ENCODE measurements around the gene TNFAIP8L2.
"Not testable (repeated sequence)": the region's sequence is repeated elsewhere in the genome, so short reads cannot be mapped to it uniquely, and the experiment has no call there.

DNA sequence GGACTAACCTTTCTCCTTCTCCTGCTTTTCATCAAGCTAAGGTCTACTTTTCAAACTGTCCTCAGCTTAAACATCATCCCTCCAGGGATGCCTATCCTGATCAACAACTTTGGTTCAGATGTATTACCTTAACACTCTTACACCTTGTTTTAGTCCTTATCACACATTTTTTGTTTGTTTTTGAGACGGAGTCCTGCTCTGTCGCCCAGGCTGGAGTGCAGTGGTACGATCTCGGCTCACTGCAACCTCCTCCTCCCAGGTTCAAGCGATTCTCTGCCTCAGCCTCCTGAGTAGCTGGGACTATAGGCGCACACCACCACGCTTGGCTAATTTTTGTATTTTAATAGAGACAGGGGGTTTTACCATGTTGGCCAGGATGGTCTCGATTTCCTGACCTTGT is 32.2 kb downstream of the TNFAIP8L2 start:
- TF ChIP-seq, protein P1, sequence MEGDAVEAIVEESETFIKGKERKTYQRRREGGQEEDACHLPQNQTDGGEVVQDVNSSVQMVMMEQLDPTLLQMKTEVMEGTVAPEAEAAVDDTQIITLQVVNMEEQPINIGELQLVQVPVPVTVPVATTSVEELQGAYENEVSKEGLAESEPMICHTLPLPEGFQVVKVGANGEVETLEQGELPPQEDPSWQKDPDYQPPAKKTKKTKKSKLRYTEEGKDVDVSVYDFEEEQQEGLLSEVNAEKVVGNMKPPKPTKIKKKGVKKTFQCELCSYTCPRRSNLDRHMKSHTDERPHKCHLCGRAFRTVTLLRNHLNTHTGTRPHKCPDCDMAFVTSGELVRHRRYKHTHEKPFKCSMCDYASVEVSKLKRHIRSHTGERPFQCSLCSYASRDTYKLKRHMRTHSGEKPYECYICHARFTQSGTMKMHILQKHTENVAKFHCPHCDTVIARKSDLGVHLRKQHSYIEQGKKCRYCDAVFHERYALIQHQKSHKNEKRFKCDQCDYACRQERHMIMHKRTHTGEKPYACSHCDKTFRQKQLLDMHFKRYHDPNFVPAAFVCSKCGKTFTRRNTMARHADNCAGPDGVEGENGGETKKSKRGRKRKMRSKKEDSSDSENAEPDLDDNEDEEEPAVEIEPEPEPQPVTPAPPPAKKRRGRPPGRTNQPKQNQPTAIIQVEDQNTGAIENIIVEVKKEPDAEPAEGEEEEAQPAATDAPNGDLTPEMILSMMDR (IDR thresholded peaks at IDR 0.05 in 4 of 5, conservative IDR thresholded peaks at IDR 0.05 in 1 of 5), result not testable (repeated sequence)
- TF ChIP-seq POLR2A (IDR thresholded peaks at IDR 0.05), result not testable (repeated sequence)

Measured in gastrocnemius medialis (tissue), 4 donors.